HepG2 (cell line): ENCODE measurements around the gene WDR81. TPM values are rescaled to one million over a fixed set of nuclear protein-coding genes. Genes with fewer than 3 reads are reported as not detected.

Experiments
- CREB1 ChIP-seq, 2 experiments: fragments of 450-650 bp in 1 of 2; IDR thresholded peaks; 2 replicates each; pipeline ENCODE4 v1.6.1; 2016 to 2017; ENCODE audit warnings: control low read depth in 1 of 2, mild to moderate bottlenecking in 1 of 2, missing compliant biosample characterization in 1 of 2, missing genetic modification characterization in 1 of 2
- ETV6 ChIP-seq: sonication (generic); formaldehyde crosslinking; conservative IDR thresholded peaks from 2 replicates; pipeline ENCODE4 v1.4.0; 2020; ENCODE audit warnings: missing genetic modification reagents
- EZH2 ChIP-seq: conservative IDR thresholded peaks from 2 replicates; pipeline ENCODE4 v1.6.1; 2012; ENCODE audit warnings: mild to moderate bottlenecking, low read depth, low read length, moderate library complexity
- HOXA5 ChIP-seq: sonication (generic); formaldehyde crosslinking; IDR thresholded peaks from 2 replicates; pipeline ENCODE4 v1.4.0; 2020; ENCODE audit warnings: missing genetic modification reagents
- JUN ChIP-seq: sonication (generic); formaldehyde crosslinking; IDR thresholded peaks from 2 replicates; pipeline ENCODE4 v1.4.0; 2020; ENCODE audit warnings: mild to moderate bottlenecking, missing genetic modification reagents
- PLSCR1 ChIP-seq: sonication (generic); formaldehyde crosslinking; IDR thresholded peaks from 2 replicates; pipeline ENCODE4 v1.5.0; 2020; ENCODE audit warnings: missing genetic modification reagents, mild to moderate bottlenecking, borderline replicate concordance
- POGZ ChIP-seq: sonication (generic); formaldehyde crosslinking; IDR thresholded peaks from 2 replicates; pipeline ENCODE4 v1.4.0; 2020; ENCODE audit warnings: mild to moderate bottlenecking, missing genetic modification reagents
- PRPF4 ChIP-seq: fragments of 200-400 bp; formaldehyde crosslinking; IDR thresholded peaks from 2 replicates; pipeline ENCODE4 v1.6.1; 2016; ENCODE audit warnings: low read length, low read depth; ENCODE audit not compliant: poor library complexity, severe bottlenecking
- RBFOX2 ChIP-seq: fragments of 200-400 bp; formaldehyde crosslinking; IDR thresholded peaks from 2 replicates; pipeline ENCODE4 v1.6.1; 2017; ENCODE audit warnings: low read depth, mild to moderate bottlenecking, low read length
- RFX1 ChIP-seq: fragments of 450-650 bp; IDR thresholded peaks from 2 replicates; pipeline ENCODE4 v1.6.1; 2017
- RXRB ChIP-seq: IDR thresholded peaks from 2 replicates; pipeline ENCODE4 v1.6.1; 2016; ENCODE audit warnings: borderline replicate concordance, missing genetic modification reagents, missing compliant biosample characterization
- TIGD3 ChIP-seq: sonication (generic); formaldehyde crosslinking; IDR thresholded peaks from 2 replicates; pipeline ENCODE4 v1.5.1; 2020; ENCODE audit warnings: mild to moderate bottlenecking, missing genetic modification reagents, borderline replicate concordance
- ZNF326 ChIP-seq: sonication (generic); formaldehyde crosslinking; IDR thresholded peaks from 2 replicates; pipeline ENCODE4 v1.4.0; 2020; ENCODE audit warnings: missing genetic modification reagents, borderline replicate concordance
- ZNF333 ChIP-seq: sonication (generic); formaldehyde crosslinking; IDR thresholded peaks from 2 replicates; pipeline ENCODE4 v1.4.0; 2020; ENCODE audit warnings: mild to moderate bottlenecking, missing genetic modification reagents, borderline replicate concordance
- ZNF484 ChIP-seq: sonication (generic); formaldehyde crosslinking; IDR thresholded peaks from 2 replicates; pipeline ENCODE4 v1.5.1; 2020; ENCODE audit warnings: mild to moderate bottlenecking, low read depth, missing genetic modification reagents, borderline replicate concordance
- ZNF724P ChIP-seq: sonication (generic); formaldehyde crosslinking; IDR thresholded peaks from 2 replicates; pipeline ENCODE4 v1.8.0; 2022; ENCODE audit warnings: missing genetic modification reagents, borderline replicate concordance
- polyA plus RNA-seq, 8 experiments: library from polyadenylated mRNA; depleted of rRNA in 3 of 8; stranded (reverse) in 7 of 8; unstranded in 1 of 8; fragments of >200 nt; fragmentation: Illumina TruSeq in 4 of 8; extraction: Trizol in 4 of 8; gene quantifications; 2 replicates each; pipeline versions ENCODE4 v1.2.1 to v1.2.3, GENCODE V29; 2011 to 2016; ENCODE audit warnings: low read depth in 4 of 8, missing spikeins in 1 of 8, mixed read lengths in 1 of 8; ENCODE audit not compliant: insufficient read depth in 1 of 8
- total RNA-seq, 5 experiments: library from RNA; depleted of rRNA; stranded (reverse); fragments of >200 nt; fragmentation: Illumina TruSeq; extraction: Trizol; gene quantifications; 2 replicates each; pipeline ENCODE4 v1.2.3, GENCODE V29; 2016; ENCODE audit warnings: low read depth in 1 of 5
- TF ChIP-seq, protein P1 (sequence below): sonication (generic); formaldehyde crosslinking; IDR thresholded peaks from 2 replicates; pipeline ENCODE4 v1.4.0; 2020; ENCODE audit warnings: missing genetic modification reagents, borderline replicate concordance
- TF ChIP-seq, protein P2 (sequence below): sonication (generic); formaldehyde crosslinking; IDR thresholded peaks from 2 replicates; pipeline ENCODE4 v1.9.0; 2022; ENCODE audit warnings: low read depth, missing genetic modification reagents
- TF ChIP-seq, protein P3 (sequence below): sonication (generic); formaldehyde crosslinking; IDR thresholded peaks from 2 replicates; pipeline ENCODE4 v1.4.0; 2020; ENCODE audit warnings: missing genetic modification reagents
- TF ChIP-seq, protein P4 (sequence below): sonication (generic); formaldehyde crosslinking; IDR thresholded peaks from 2 replicates; pipeline ENCODE4 v1.4.0; 2020; ENCODE audit warnings: mild to moderate bottlenecking, missing genetic modification reagents

Gene WDR81
- total and polyA plus RNA-seq, 2 of the 13 experiments (the other 11 are each of a cell fraction or from before 2014, with no cell fraction given) = 9.1 to 16.7 TPM

GRCh38 chr17:1714427-1714979, 10.0 kb upstream of the WDR81 start (continued):
- no peak for TF ChIP-seq RFX1
- no peak for TF ChIP-seq TIGD3
- TF ChIP-seq, protein P1, sequence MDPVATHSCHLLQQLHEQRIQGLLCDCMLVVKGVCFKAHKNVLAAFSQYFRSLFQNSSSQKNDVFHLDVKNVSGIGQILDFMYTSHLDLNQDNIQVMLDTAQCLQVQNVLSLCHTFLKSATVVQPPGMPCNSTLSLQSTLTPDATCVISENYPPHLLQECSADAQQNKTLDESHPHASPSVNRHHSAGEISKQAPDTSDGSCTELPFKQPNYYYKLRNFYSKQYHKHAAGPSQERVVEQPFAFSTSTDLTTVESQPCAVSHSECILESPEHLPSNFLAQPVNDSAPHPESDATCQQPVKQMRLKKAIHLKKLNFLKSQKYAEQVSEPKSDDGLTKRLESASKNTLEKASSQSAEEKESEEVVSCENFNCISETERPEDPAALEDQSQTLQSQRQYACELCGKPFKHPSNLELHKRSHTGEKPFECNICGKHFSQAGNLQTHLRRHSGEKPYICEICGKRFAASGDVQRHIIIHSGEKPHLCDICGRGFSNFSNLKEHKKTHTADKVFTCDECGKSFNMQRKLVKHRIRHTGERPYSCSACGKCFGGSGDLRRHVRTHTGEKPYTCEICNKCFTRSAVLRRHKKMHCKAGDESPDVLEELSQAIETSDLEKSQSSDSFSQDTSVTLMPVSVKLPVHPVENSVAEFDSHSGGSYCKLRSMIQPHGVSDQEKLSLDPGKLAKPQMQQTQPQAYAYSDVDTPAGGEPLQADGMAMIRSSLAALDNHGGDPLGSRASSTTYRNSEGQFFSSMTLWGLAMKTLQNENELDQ (CRISPR knock-in tag) = no peak
- no peak for TF ChIP-seq ZNF333 (CRISPR knock-in tag)
- TF ChIP-seq, protein P2, sequence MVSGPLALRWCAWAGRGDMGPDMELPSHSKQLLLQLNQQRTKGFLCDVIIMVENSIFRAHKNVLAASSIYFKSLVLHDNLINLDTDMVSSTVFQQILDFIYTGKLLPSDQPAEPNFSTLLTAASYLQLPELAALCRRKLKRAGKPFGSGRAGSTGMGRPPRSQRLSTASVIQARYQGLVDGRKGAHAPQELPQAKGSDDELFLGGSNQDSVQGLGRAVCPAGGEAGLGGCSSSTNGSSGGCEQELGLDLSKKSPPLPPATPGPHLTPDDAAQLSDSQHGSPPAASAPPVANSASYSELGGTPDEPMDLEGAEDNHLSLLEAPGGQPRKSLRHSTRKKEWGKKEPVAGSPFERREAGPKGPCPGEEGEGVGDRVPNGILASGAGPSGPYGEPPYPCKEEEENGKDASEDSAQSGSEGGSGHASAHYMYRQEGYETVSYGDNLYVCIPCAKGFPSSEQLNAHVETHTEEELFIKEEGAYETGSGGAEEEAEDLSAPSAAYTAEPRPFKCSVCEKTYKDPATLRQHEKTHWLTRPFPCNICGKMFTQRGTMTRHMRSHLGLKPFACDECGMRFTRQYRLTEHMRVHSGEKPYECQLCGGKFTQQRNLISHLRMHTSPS (CRISPR knock-in tag) = peak; percentile 81; the same call in 1 of the 2 replicates
- no peak; the same call in 1 of the 2 replicates for TF ChIP-seq POGZ (CRISPR knock-in tag)
- no peak for TF ChIP-seq HOXA5 (CRISPR knock-in tag)
- TF ChIP-seq ZNF484 (CRISPR knock-in tag) = no peak
- peak; percentile 41 for TF ChIP-seq CREB1 (IDR thresholded peaks at IDR 0.05)
- peak; percentile 61 for TF ChIP-seq CREB1 (CRISPR knock-in tag; IDR thresholded peaks at IDR 0.05)
- TF ChIP-seq ETV6 (CRISPR knock-in tag) = no peak; the same call in 1 of the 2 replicates
- TF ChIP-seq RXRB (CRISPR knock-in tag) = peak; percentile 78; the same call in 1 of the 2 replicates
- TF ChIP-seq, protein P3, sequence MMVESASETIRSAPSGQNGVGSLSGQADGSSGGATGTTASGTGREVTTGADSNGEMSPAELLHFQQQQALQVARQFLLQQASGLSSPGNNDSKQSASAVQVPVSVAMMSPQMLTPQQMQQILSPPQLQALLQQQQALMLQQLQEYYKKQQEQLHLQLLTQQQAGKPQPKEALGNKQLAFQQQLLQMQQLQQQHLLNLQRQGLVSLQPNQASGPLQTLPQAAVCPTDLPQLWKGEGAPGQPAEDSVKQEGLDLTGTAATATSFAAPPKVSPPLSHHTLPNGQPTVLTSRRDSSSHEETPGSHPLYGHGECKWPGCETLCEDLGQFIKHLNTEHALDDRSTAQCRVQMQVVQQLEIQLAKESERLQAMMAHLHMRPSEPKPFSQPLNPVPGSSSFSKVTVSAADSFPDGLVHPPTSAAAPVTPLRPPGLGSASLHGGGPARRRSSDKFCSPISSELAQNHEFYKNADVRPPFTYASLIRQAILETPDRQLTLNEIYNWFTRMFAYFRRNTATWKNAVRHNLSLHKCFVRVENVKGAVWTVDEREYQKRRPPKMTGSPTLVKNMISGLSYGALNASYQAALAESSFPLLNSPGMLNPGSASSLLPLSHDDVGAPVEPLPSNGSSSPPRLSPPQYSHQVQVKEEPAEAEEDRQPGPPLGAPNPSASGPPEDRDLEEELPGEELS (CRISPR knock-in tag) = 0 out of 2 replicates have a peak, but pooled peaks have one; percentile 40
- TF ChIP-seq EZH2 = no peak
- no peak for TF ChIP-seq ZNF326
- TF ChIP-seq, protein P4, sequence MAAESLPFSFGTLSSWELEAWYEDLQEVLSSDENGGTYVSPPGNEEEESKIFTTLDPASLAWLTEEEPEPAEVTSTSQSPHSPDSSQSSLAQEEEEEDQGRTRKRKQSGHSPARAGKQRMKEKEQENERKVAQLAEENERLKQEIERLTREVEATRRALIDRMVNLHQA (CRISPR knock-in tag) = no peak
- no peak for TF ChIP-seq PLSCR1 (CRISPR knock-in tag)
- no peak for TF ChIP-seq RBFOX2
- no peak for TF ChIP-seq ZNF724P (CRISPR knock-in tag)
- no peak for TF ChIP-seq PRPF4
- TF ChIP-seq JUN (CRISPR knock-in tag) = peak; percentile 49; the same call in 1 of the 2 replicates
